GM12878 (cell line): Measurements from ENCODE around the gene RASSF8. TPM values are rescaled to one million over a fixed set of nuclear protein-coding genes. Genes with fewer than 3 reads are reported as not detected.

Experiments used
- ATAC-seq: fragments of 200-7000 bp; cut with Tn5 transposase; 3 replicates; pipeline ENCODE4 v1.9.1; 2020; ENCODE audit warnings: mild to moderate bottlenecking, moderate library complexity
- BruUV-seq: library from RNA; stranded (reverse); fragments of 400-500 nt; replicated peaks from 2 replicates; lab custom pipeline; 2021; lab: Mats Ljungman, UMichigan
- CTCF ChIA-PET: fragments of 300-600 bp; sonication (Branson Sonifier 250); formaldehyde crosslinking; extraction: SDS; loops from one replicate; lab custom pipeline; 2021; ENCODE audit warnings: inconsistent platforms; lab: Yijun Ruan, JAX
- POLR2A ChIA-PET: fragments of 350-600 bp; formaldehyde crosslinking; extraction: SDS; loops from one replicate; lab custom pipeline; 2021; ENCODE audit warnings: inconsistent platforms; lab: Charles Lee
- RAD21 ChIA-PET: fragments of 300-600 bp; sonication (Branson Sonifier 250); formaldehyde crosslinking; loops from one replicate; lab custom pipeline; 2023; ENCODE audit warnings: antibody characterized with exemption; ENCODE audit not compliant: unreplicated experiment; lab: Charles Lee
- SMC1A ChIA-PET: fragments of 300-600 bp; sonication (Branson Sonifier 250); formaldehyde crosslinking; loops from one replicate; lab custom pipeline; 2023; ENCODE audit not compliant: unreplicated experiment, uncharacterized antibody; lab: Charles Lee
- DNase-seq: peaks from one replicate; pipeline ENCODE4 v3.0.0-alpha.2; 2011; ENCODE audit warnings: low read depth, low spot score
- FAIRE-seq: peaks from 3 replicates; lab custom pipeline; 2011; peaks lifted over from hg19 to GRCh38; lab: Jason Lieb, UNC
- H2AFZ ChIP-seq: 2 replicates; pipeline ENCODE4 v1.6.0; 2011; ENCODE audit warnings: low read depth, low read length, control low read depth; ENCODE audit not compliant: control insufficient read depth
- H3K27ac ChIP-seq: 2 replicates; pipeline ENCODE4 v1.5.1; 2011; ENCODE audit warnings: control low read depth; ENCODE audit not compliant: control insufficient read depth, insufficient read depth
- H3K27me3 ChIP-seq, 2 experiments: replicated peaks in 1 of 2; 2 replicates each; pipeline versions ENCODE4 v1.6.0 to v1.6.1; 2011; ENCODE audit warnings: low read length in 1 of 2; ENCODE audit not compliant: control insufficient read depth in 2 of 2, insufficient read depth in 2 of 2
- H3K36me3 ChIP-seq, 2 experiments: 2 replicates each; pipeline ENCODE4 v1.5.1; 2011; ENCODE audit warnings: low read length in 1 of 2; ENCODE audit not compliant: control insufficient read depth in 2 of 2, insufficient read depth in 2 of 2
- H3K4me1 ChIP-seq: 2 replicates; pipeline ENCODE4 v1.6.1; 2011; ENCODE audit warnings: mild to moderate bottlenecking, low read length, moderate library complexity, mixed read lengths; ENCODE audit not compliant: control insufficient read depth, insufficient read depth
- H3K4me2 ChIP-seq: 2 replicates; pipeline ENCODE4 v1.6.0; 2011; ENCODE audit warnings: control low read depth; ENCODE audit not compliant: control insufficient read depth, insufficient read depth
- H3K4me3 ChIP-seq: fragments of 200-600 bp; sonication (generic); 2 replicates; pipeline ENCODE4 v1.5.1; 2016
- H3K79me2 ChIP-seq: 2 replicates; pipeline ENCODE4 v1.6.0; 2011; ENCODE audit warnings: low read length; ENCODE audit not compliant: control insufficient read depth, insufficient read depth
- H3K9ac ChIP-seq: 2 replicates; pipeline ENCODE4 v1.8.0; 2011; ENCODE audit warnings: low read length, control low read depth, mixed read lengths; ENCODE audit not compliant: control insufficient read depth, insufficient read depth
- H3K9me3 ChIP-seq: replicated peaks from 3 replicates; pipeline ENCODE4 v1.5.1; 2011; ENCODE audit warnings: mild to moderate bottlenecking, low read length; ENCODE audit not compliant: control insufficient read depth, insufficient read depth
- H4K20me1 ChIP-seq: 2 replicates; pipeline ENCODE4 v1.6.0; 2011; ENCODE audit not compliant: control insufficient read depth, insufficient read depth
- BMI1 ChIP-seq: fragments of 450-650 bp; IDR thresholded peaks from 2 replicates; pipeline ENCODE4 v1.6.1; 2016; ENCODE audit warnings: mild to moderate bottlenecking, moderate library complexity, borderline replicate concordance
- ETV6 ChIP-seq, 2 experiments: fragments of 450-650 bp in 1 of 2; IDR thresholded peaks in 1 of 2; conservative IDR thresholded peaks in 1 of 2; 2 replicates each; pipeline ENCODE4 v1.6.1; 2014; ENCODE audit warnings: antibody characterized with exemption in 1 of 2, borderline replicate concordance in 1 of 2, low read depth in 1 of 2, mild to moderate bottlenecking in 1 of 2, moderate library complexity in 1 of 2
- IKZF2 ChIP-seq, 2 experiments: fragments of 450-650 bp; IDR thresholded peaks; 2 replicates each; pipeline ENCODE4 v1.6.1; 2017; ENCODE audit warnings: mild to moderate bottlenecking in 2 of 2, moderate library complexity in 2 of 2
- IRF4 ChIP-seq: IDR thresholded peaks from 2 replicates; pipeline ENCODE4 v1.6.1; 2011; ENCODE audit warnings: low read depth, low read length
- NFYB ChIP-seq: IDR thresholded peaks from 2 replicates; pipeline ENCODE4 v1.6.1; 2011; ENCODE audit warnings: low read depth, mild to moderate bottlenecking, low read length, improper control_type of control experiment, moderate library complexity; ENCODE audit not compliant: insufficient read depth
- PAX8 ChIP-seq: fragments of 450-650 bp; IDR thresholded peaks from 2 replicates; pipeline ENCODE4 v1.6.1; 2017; ENCODE audit warnings: mild to moderate bottlenecking, moderate library complexity
- RAD51 ChIP-seq: fragments of 450-650 bp; IDR thresholded peaks from 2 replicates; pipeline ENCODE4 v1.6.1; 2016; ENCODE audit warnings: moderate library complexity, mild to moderate bottlenecking, inconsistent platforms
- SMAD1 ChIP-seq: fragments of 450-650 bp; IDR thresholded peaks from 2 replicates; pipeline ENCODE4 v1.6.1; 2018; ENCODE audit warnings: mild to moderate bottlenecking, low read depth; ENCODE audit not compliant: partially characterized antibody
- SMAD5 ChIP-seq: IDR thresholded peaks from 2 replicates; pipeline ENCODE4 v1.6.1; 2016; ENCODE audit warnings: antibody characterized with exemption, low read depth
- SMC3 ChIP-seq: IDR thresholded peaks from 2 replicates; pipeline ENCODE4 v1.6.1; 2011; ENCODE audit warnings: low read length, improper control_type of control experiment, borderline replicate concordance
- SPI1 ChIP-seq: IDR thresholded peaks from 2 replicates; pipeline ENCODE4 v1.6.1; 2011; ENCODE audit warnings: low read depth, mild to moderate bottlenecking, low read length, moderate library complexity, borderline replicate concordance; ENCODE audit not compliant: insufficient read depth
- TARDBP ChIP-seq: IDR thresholded peaks from 2 replicates; pipeline ENCODE4 v1.6.1; 2016; ENCODE audit warnings: borderline replicate concordance
- TCF7 ChIP-seq: IDR thresholded peaks from 2 replicates; pipeline ENCODE4 v1.6.1; 2014; ENCODE audit warnings: antibody characterized with exemption, borderline replicate concordance
- ZNF384 ChIP-seq: IDR thresholded peaks from 2 replicates; pipeline ENCODE4 v1.6.1; 2012; ENCODE audit warnings: low read depth, mild to moderate bottlenecking, low read length, improper control_type of control experiment, borderline replicate concordance
- WGBS: methylation state at CpG from one replicate; pipeline ENCODE4 v1.1.6; 2016; ENCODE audit warnings: low lambda C conversion rate; ENCODE audit not compliant: insufficient replicate concordance, insufficient coverage; ENCODE audit errors: missing lambda C conversion rate; 5-methylcytosine and 5-hydroxymethylcytosine counted together
- in situ Hi-C: fragments of 300-500 bp; cut with MboI; formaldehyde crosslinking; loops from 9 replicates; pipeline ENCODE4 v1.14.3; 2018; ENCODE audit warnings: mixed read lengths
- intact Hi-C: fragments of 100-400 bp; cut with micrococcal nuclease; formaldehyde crosslinking; loops from one replicate; pipeline ENCODE4 v1.14.2; 2022; ENCODE audit not compliant: unreplicated experiment
- polyA plus RNA-seq, 11 experiments: library from polyadenylated mRNA; depleted of rRNA in 4 of 11; unstranded in 6 of 11; stranded (reverse) in 5 of 11; fragments of >200 nt; fragmentation: Nextera tagmentation in 4 of 11; fragmentation: Illumina TruSeq in 1 of 11; extraction: Ambion mirVana in 4 of 11; extraction: Trizol in 1 of 11; gene quantifications; 1 replicate in 1 of 11; 2 replicates in 10 of 11; pipeline versions ENCODE4 v1.2.1 to v1.2.3, GENCODE V29; 2011 to 2016; ENCODE audit warnings: inconsistent platforms in 2 of 11, missing spikeins in 2 of 11, low read depth in 1 of 11
- total RNA-seq, 4 experiments: library from RNA; depleted of rRNA in 3 of 4; stranded (reverse); fragments of >200 nt in 3 of 4; fragmentation: Illumina TruSeq in 1 of 4; extraction: Trizol in 1 of 4; gene quantifications; 2 replicates each; pipeline versions ENCODE4 v1.2.1 to v1.2.3, GENCODE V29; 2013 to 2021
- TF ChIP-seq, protein P1 (sequence below): fragments of 450-650 bp; IDR thresholded peaks from 2 replicates; pipeline ENCODE4 v1.6.1; 2014; ENCODE audit warnings: mild to moderate bottlenecking

Gene RASSF8
- total and polyA plus RNA-seq, 10 of the 15 experiments (the other 5 are each of a cell fraction or from before 2014, with no cell fraction given) = 0.06 to 0.18 (median 0.08) TPM; not detected in 6

DNA sequence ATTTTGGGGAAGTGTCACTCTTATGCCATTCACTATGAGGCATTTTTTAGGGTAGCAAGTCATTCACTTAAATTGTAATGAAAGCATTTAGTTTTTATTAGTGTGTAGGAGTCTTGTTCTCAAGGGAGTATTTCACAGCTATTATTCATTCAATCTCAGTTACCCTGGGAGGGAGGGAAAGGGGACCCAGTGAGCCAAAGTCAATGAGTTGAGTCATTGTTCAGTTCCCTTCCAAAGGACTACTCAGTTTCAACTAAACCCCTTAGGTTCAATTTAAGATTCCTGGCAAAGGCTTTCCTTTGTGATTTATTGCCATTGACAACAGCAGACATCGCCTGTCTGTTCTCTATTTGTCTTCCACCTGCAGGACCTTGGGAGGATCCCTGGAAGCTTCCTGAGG is 29.3 kb upstream of the RASSF8 start:
- TF ChIP-seq BMI1 (no peak), ETV6 (conservative IDR thresholded peaks at IDR 0.05 in 1 of 2, IDR thresholded peaks at IDR 0.05 in 1 of 2; ENCODE audit: borderline replicate concordance in 1 of 2, low read depth in 1 of 2) (no peak), PAX8 (no peak), SPI1 (no peak), ZNF384 (no peak), IRF4 (no peak), TARDBP (no peak), TCF7 (no peak), RAD51 (no peak), NFYB (no peak), SMAD1 (no peak), SMC3 (no peak), IKZF2 (IDR thresholded peaks at IDR 0.05) (no peak), SMAD5 (no peak)
- TF ChIP-seq, protein P1, sequence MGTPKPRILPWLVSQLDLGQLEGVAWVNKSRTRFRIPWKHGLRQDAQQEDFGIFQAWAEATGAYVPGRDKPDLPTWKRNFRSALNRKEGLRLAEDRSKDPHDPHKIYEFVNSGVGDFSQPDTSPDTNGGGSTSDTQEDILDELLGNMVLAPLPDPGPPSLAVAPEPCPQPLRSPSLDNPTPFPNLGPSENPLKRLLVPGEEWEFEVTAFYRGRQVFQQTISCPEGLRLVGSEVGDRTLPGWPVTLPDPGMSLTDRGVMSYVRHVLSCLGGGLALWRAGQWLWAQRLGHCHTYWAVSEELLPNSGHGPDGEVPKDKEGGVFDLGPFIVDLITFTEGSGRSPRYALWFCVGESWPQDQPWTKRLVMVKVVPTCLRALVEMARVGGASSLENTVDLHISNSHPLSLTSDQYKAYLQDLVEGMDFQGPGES = no peak
- H4K20me1 ChIP-seq = no peaks in the 10 kb centered on the region
- RAD21 ChIA-PET = no interaction called here
- no peaks in the 10 kb centered on the region for H3K9me3 ChIP-seq
- POLR2A ChIA-PET = interaction anchor here (0.7 kb wide), 1 partner anchor 259 kb away, joined by 3 read pairs; no protein-coding TSS in a partner anchor
- SMC1A ChIA-PET = no interaction called here
- no peak for FAIRE-seq
- no TSS peak for BruUV-seq
- CTCF ChIA-PET = no interaction called here
- H3K4me2 ChIP-seq = no peak overlapping the region
- no peaks in the 10 kb centered on the region for H3K79me2 ChIP-seq
- in situ Hi-C loops = no loop called here
- no peak overlapping the region for H3K4me3 ChIP-seq
- H3K36me3 ChIP-seq = no peaks in the 10 kb centered on the region
- WGBS = 30% methylated on average over 1 of the region's 1 CpG
- no peak for ATAC-seq
- H2AFZ ChIP-seq = no peak overlapping the region
- no peak overlapping the region for H3K27ac ChIP-seq
- no peaks in the 10 kb centered on the region for H3K27me3 ChIP-seq
- H3K9ac ChIP-seq = no peak overlapping the region
- no peak for DNase-seq
- H3K4me1 ChIP-seq = no peaks in the 10 kb centered on the region
- intact Hi-C loops = no loop called here
